Peyer's patch (tissue), 4 donors: ENCODE results near the gene GPR137. TPM values are rescaled to one million over a fixed set of nuclear protein-coding genes. Genes with fewer than 3 reads are reported as not detected.

ENCODE experiments used
- DNase-seq, 3 donors: peaks; one replicate each; pipeline ENCODE4 v3.0.0-alpha.2; 2017 to 2019
- H3K27ac ChIP-seq, 4 donors: fragments of 200-600 bp; sonication (generic); one replicate each; pipeline ENCODE4 v1.5.1; 2016 to 2019
- H3K27me3 ChIP-seq, 2 donors: fragments of 200-600 bp; sonication (generic); one replicate each; pipeline ENCODE4 v1.5.1; 2019
- H3K36me3 ChIP-seq, 3 donors: fragments of 200-600 bp; sonication (generic); one replicate each; pipeline ENCODE4 v1.5.1; 2016 to 2019
- H3K4me1 ChIP-seq, 4 donors: fragments of 200-600 bp; sonication (generic); one replicate each; pipeline ENCODE4 v1.5.1; 2016 to 2019
- H3K4me3 ChIP-seq, 4 donors: fragments of 200-600 bp; sonication (generic); 1 replicate in 3 of 4; 2 replicates in 1 of 4; pipeline ENCODE4 v1.5.1; 2016 to 2019; ENCODE audit warnings: mild to moderate bottlenecking in 1 of 4
- H3K9me3 ChIP-seq, 4 donors: fragments of 200-600 bp; sonication (generic); one replicate each; pipeline ENCODE4 v1.5.1; 2016 to 2019; ENCODE audit warnings: mild to moderate bottlenecking in 1 of 4
- CTCF ChIP-seq, 6 experiments: fragments of 450-650 bp in 4 of 6; fragments of 200-600 bp in 2 of 6; sonication (generic) in 1 of 6; IDR thresholded peaks; one replicate each; pipeline ENCODE4 v1.5.1; 2017 to 2019; ENCODE audit warnings: antibody characterized with exemption in 6 of 6, mild to moderate bottlenecking in 3 of 6, moderate library complexity in 1 of 6
- POLR2A ChIP-seq, 2 donors: fragments of 450-650 bp; IDR thresholded peaks; one replicate each; pipeline ENCODE4 v1.5.1; 2017; ENCODE audit warnings: antibody characterized with exemption in 2 of 2, mild to moderate bottlenecking in 2 of 2, moderate library complexity in 2 of 2
- total RNA-seq, 4 donors: library from RNA; depleted of rRNA; stranded (reverse); fragments of >200 nt; gene quantifications; one replicate each; pipeline ENCODE4 v1.1.0, GENCODE V29; 2016

GPR137 gene
- total RNA-seq, 4 donors from 2014 or later: 5.8 to 49.7 (median 26.3) TPM

GRCh38 chr11:64324692-64325469 lies 39.2 kb downstream of the GPR137 start:
- H3K27ac ChIP-seq: no peak overlapping the region
- H3K4me3 ChIP-seq: no peak overlapping the region
- H3K4me1 ChIP-seq: peaks cover 0 to 33% (median 1%) of the 10 kb centered on the region in 4 donors
- H3K9me3 ChIP-seq: no peaks in the 10 kb centered on the region
- TF ChIP-seq CTCF (IDR thresholded peaks at IDR 0.05): no peak
- no peak for TF ChIP-seq POLR2A (IDR thresholded peaks at IDR 0.05)
- peaks cover 0 to 8% (median 0%) of the 10 kb centered on the region in 3 donors for H3K36me3 ChIP-seq
- H3K27me3 ChIP-seq: no peaks in the 10 kb centered on the region
- DNase-seq: no peak

GRCh38 chr11:64327375-64327774 lies 41.7 kb downstream of the GPR137 start:
- no peak for TF ChIP-seq POLR2A (IDR thresholded peaks at IDR 0.05)
- TF ChIP-seq CTCF (IDR thresholded peaks at IDR 0.05): no peak
- peaks cover 8 to 35% (median 13%) of the 10 kb centered on the region in 4 donors for H3K4me1 ChIP-seq
- H3K9me3 ChIP-seq: no peaks in the 10 kb centered on the region
- no peak overlapping the region for H3K4me3 ChIP-seq
- H3K27ac ChIP-seq: peak overlapping the region in 1 of 4 donors; percentile 50
- no peak for DNase-seq
- H3K27me3 ChIP-seq: no peaks in the 10 kb centered on the region
- no peaks in the 10 kb centered on the region for H3K36me3 ChIP-seq

GRCh38 chr11:64327993-64328392 lies 42.3 kb downstream of the GPR137 start:
- TF ChIP-seq POLR2A (IDR thresholded peaks at IDR 0.05): no peak
- TF ChIP-seq CTCF (IDR thresholded peaks at IDR 0.05): no peak
- H3K9me3 ChIP-seq: no peaks in the 10 kb centered on the region
- DNase-seq: peak in 1 of 3 donors; percentile 48
- no peak overlapping the region for H3K4me3 ChIP-seq
- no peaks in the 10 kb centered on the region for H3K36me3 ChIP-seq
- H3K27me3 ChIP-seq: no peaks in the 10 kb centered on the region
- peak overlapping the region in 1 of 4 donors; percentile 50 for H3K27ac ChIP-seq
- peaks cover 8 to 35% (median 14%) of the 10 kb centered on the region in 4 donors for H3K4me1 ChIP-seq

GRCh38 chr11:64330888-64331287 lies 45.2 kb downstream of the GPR137 start:
- Histone ChIP-seq H3K4me1 (peaks cover 8 to 49% (median 21%) of the 10 kb centered on the region in 4 donors), H3K27me3 (no peaks in the 10 kb centered on the region), H3K4me3 (no peak overlapping the region), H3K27ac (peak overlapping the region in 1 of 4 donors; percentile 56), H3K9me3 (no peaks in the 10 kb centered on the region), H3K36me3 (no peaks in the 10 kb centered on the region)
- TF ChIP-seq POLR2A (IDR thresholded peaks at IDR 0.05): no peak
- no peak for TF ChIP-seq CTCF (IDR thresholded peaks at IDR 0.05)
- peak in 1 of 3 donors; percentile 44 for DNase-seq

GRCh38 chr11:64331569-64332371 lies 46.1 kb downstream of the GPR137 start:
- H3K27ac ChIP-seq: peak overlapping the region in 3 of 4 donors; percentile 13 to 63 (median 56)
- no peaks in the 10 kb centered on the region for H3K9me3 ChIP-seq
- no peaks in the 10 kb centered on the region for H3K36me3 ChIP-seq
- H3K4me1 ChIP-seq: peaks cover 8 to 49% (median 21%) of the 10 kb centered on the region in 4 donors
- peak; percentile 73 to 94 (median 93) for DNase-seq
- no peaks in the 10 kb centered on the region for H3K27me3 ChIP-seq
- TF ChIP-seq POLR2A (IDR thresholded peaks at IDR 0.05) (no peak), CTCF (IDR thresholded peaks at IDR 0.05) (peak; percentile 20 to 74 (median 60))
- H3K4me3 ChIP-seq: peak overlapping the region in 1 of 4 donors; percentile 17
